ENCODE results near the gene POFUT2.

GRCh38 chr21:45317398-45318145 is 29.9 kb upstream of the POFUT2 start:
- TF ChIP-seq ZNF8 (CRISPR knock-in tag; IDR thresholded peaks at IDR 0.05) (no peak), CSDC2 (CRISPR knock-in tag; IDR thresholded peaks at IDR 0.05) (no peak), BACH2 (CRISPR knock-in tag; IDR thresholded peaks at IDR 0.05; ENCODE audit: borderline replicate concordance) (no peak), OSR1 (CRISPR knock-in tag; IDR thresholded peaks at IDR 0.05) (no peak), CREB5 (CRISPR knock-in tag; IDR thresholded peaks at IDR 0.05; ENCODE audit: low read depth) (no peak), ZFP3 (CRISPR knock-in tag; IDR thresholded peaks at IDR 0.05) (no peak), RARB (CRISPR knock-in tag; IDR thresholded peaks at IDR 0.05) (no peak)
- TF ChIP-seq, protein P1, sequence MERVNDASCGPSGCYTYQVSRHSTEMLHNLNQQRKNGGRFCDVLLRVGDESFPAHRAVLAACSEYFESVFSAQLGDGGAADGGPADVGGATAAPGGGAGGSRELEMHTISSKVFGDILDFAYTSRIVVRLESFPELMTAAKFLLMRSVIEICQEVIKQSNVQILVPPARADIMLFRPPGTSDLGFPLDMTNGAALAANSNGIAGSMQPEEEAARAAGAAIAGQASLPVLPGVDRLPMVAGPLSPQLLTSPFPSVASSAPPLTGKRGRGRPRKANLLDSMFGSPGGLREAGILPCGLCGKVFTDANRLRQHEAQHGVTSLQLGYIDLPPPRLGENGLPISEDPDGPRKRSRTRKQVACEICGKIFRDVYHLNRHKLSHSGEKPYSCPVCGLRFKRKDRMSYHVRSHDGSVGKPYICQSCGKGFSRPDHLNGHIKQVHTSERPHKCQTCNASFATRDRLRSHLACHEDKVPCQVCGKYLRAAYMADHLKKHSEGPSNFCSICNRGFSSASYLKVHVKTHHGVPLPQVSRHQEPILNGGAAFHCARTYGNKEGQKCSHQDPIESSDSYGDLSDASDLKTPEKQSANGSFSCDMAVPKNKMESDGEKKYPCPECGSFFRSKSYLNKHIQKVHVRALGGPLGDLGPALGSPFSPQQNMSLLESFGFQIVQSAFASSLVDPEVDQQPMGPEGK (CRISPR knock-in tag; IDR thresholded peaks at IDR 0.05; ENCODE audit: borderline replicate concordance): no peak
